ENCODE measurements around the gene MUC21.
A peak's percentile ranks its signal among the peaks of the same experiment; 100 is the strongest.

MUC21 gene

DNA sequence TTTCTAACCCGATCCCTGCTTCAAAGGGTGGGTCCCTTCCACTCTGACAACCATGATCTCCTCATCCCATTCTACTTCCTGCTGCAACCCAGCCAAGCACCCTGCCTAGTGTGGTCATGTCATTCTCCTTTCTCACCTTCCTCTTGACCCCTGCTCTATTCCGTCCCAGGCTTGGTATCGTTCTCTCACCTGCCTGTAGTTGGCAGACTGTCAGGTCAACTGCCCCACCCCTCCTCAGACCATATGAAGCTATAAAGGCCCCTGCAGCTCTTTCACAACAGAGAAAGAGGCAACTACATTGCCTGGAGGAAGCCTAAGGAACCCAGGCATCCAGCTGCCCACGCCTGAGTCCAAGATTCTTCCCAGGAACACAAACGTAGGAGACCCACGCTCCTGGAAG lies at the start of gene MUC21:
MUC21 (plus strand) TSS at position 280 of the 400 bp plus-strand sequence. CDS start 241 bp downstream, outside the sequence.
- TF ChIP-seq, protein P1, sequence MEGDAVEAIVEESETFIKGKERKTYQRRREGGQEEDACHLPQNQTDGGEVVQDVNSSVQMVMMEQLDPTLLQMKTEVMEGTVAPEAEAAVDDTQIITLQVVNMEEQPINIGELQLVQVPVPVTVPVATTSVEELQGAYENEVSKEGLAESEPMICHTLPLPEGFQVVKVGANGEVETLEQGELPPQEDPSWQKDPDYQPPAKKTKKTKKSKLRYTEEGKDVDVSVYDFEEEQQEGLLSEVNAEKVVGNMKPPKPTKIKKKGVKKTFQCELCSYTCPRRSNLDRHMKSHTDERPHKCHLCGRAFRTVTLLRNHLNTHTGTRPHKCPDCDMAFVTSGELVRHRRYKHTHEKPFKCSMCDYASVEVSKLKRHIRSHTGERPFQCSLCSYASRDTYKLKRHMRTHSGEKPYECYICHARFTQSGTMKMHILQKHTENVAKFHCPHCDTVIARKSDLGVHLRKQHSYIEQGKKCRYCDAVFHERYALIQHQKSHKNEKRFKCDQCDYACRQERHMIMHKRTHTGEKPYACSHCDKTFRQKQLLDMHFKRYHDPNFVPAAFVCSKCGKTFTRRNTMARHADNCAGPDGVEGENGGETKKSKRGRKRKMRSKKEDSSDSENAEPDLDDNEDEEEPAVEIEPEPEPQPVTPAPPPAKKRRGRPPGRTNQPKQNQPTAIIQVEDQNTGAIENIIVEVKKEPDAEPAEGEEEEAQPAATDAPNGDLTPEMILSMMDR (conservative IDR thresholded peaks at IDR 0.05; ENCODE audit: low read depth, low read length) = no peak
- no peak within 1 kb of the TSS for H3K4me3 ChIP-seq (ENCODE audit: low read depth, low read length)
- DNase-seq (ENCODE audit: low read depth) = no peak

DNA sequence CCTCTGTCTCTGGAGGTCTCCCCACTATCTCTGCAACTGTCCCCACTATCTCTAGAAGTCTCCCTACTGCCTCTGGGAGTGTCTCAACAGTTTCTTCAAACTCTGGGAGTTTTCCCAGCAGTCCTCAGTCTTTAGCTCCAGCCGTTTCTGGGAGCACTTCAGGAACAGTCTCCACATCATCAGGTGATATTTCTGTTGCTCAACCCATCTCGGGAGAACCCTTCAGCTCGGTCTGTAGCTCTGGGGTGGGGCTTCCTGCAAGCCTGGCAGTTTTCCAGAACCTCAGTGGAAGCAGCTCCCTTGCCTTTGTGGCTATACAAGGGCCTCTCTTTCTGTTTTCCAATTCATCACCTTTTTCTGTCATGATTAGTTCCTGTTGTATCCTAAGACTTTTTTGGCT lies 48.5 kb upstream of the MUC21 start:
- TF ChIP-seq, protein P1 (conservative IDR thresholded peaks at IDR 0.05; ENCODE audit: low read depth, low read length) = no peak
- no peak overlapping the region for H3K4me3 ChIP-seq (ENCODE audit: low read depth, low read length)
- DNase-seq (ENCODE audit: low read depth) = peak; percentile 73

DNA sequence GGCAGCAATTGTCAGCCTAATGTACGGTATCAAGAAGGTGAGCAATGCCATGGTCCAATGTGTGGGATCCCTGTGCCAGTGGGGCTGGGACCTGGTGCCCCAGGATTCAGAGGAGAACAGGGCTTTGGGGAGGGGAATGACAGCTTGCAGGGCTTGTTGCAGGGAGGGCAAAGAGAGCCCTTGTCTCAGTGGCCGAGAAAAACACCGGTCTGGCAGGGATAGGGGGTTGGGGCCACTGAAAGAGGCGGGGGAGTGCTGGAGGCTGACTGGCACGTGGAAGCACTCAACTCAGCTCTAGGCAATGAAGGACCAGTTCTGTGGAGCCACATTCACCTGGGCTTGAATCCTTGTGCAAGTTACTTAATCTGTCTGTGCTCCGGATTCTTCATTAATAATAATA lies 46.3 kb upstream of the MUC21 start:
- no peak overlapping the region for H3K4me3 ChIP-seq (ENCODE audit: low read depth, low read length)
- DNase-seq (ENCODE audit: low read depth) = no peak
- TF ChIP-seq, protein P1 (conservative IDR thresholded peaks at IDR 0.05; ENCODE audit: low read depth, low read length) = no peak

DNA sequence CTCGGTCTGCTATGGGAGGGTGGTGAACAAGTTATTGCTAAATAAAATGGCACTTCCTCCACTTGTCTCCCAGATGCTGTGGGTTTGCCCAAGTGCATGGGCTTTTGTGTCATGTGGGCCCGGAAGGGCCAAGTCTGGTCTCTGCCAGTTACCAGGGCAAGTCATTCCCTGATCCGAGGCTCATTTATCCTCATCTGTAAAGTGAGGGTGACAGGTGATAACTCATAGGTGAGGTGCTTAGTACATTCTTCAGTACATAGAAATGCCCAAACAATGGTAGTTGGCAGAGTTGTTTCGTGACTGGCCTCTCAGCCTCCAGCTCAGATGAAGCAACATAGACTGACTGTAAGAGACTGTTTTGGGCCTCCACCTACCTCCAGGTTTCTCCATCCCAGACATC lies 44.8 kb upstream of the MUC21 start:
- DNase-seq (ENCODE audit: low read depth) = no peak
- H3K4me3 ChIP-seq (ENCODE audit: low read depth, low read length) = no peak overlapping the region
- TF ChIP-seq, protein P1 (conservative IDR thresholded peaks at IDR 0.05; ENCODE audit: low read depth, low read length) = no peak

DNA sequence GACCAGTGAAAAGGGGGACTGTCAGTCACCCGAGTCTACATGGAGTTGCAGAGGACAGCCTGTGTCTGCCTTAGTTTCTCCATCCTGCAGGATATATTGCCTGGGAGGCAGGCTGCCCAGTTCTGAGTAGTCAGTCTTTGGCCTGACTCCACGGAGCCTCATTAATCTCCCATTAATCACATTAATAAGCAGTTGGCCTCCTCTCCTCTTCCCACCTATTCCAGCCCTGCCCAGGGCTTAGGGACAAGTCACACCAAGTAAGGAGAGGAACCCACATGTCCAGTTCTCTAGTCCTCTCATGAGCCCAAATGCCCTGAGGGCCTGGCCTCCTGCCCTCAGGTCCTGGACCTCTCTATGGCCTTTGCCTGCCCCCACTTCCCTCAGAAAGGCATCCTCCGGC lies 44.0 kb upstream of the MUC21 start:
- TF ChIP-seq, protein P1 (conservative IDR thresholded peaks at IDR 0.05; ENCODE audit: low read depth, low read length) = no peak
- no peak for DNase-seq (ENCODE audit: low read depth)
- no peak overlapping the region for H3K4me3 ChIP-seq (ENCODE audit: low read depth, low read length)

DNA sequence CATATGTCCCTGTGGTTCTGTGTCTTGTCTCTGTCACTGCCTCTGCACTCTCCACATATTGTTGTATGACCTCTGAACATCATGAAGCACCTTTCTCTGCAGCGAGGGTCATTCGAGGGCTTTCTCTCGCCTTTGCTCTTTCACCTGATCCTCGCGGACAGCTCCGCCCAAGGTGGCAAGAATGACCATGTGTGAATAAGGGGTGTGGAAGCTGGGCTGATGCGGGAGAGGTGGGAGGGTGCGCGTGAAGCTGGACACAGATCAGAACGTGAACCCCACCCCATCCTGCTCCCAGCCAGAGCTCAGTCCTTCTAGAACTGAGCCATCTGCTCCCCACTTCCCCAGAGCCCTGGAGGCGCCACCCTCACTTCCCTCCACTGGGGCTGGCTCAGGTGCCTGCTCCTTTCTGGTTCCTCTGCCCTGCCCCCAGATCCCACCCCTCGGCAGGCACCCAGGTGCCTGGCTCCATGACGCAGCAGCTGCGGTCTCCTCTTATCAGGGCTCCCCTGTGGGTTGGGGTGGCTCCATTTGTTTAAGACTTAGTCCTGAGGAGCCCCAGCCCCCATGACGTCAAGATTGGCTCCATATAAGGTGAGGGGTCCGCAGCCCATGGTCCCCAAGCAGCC lies 43.0 kb upstream of the MUC21 start, which contains the start of gene MUCL3:
MUCL3 (plus strand) TSS at position 613 of the 626 bp plus-strand sequence. CDS start 27 bp downstream, outside the sequence.
- TF ChIP-seq, protein P1 (conservative IDR thresholded peaks at IDR 0.05; ENCODE audit: low read depth, low read length) = no peak
- DNase-seq (ENCODE audit: low read depth) = no peak
- no peak within 1 kb of the TSS for H3K4me3 ChIP-seq (ENCODE audit: low read depth, low read length)

Data from choroid plexus epithelial cell (primary cell).